DMS79 treated with DMSO at 0.1 percent for 48 hours (cell line): Measurements from ENCODE around the gene GOLGA6L10.
"Not testable (repeated sequence)": the region's sequence is repeated elsewhere in the genome, so short reads cannot be mapped to it uniquely, and the experiment has no call there.

Source experiments
- DNase-seq: peaks from one replicate; lab custom pipeline; 2025; lab: John Stamatoyannopoulos, UW

Gene GOLGA6L10, protein sequence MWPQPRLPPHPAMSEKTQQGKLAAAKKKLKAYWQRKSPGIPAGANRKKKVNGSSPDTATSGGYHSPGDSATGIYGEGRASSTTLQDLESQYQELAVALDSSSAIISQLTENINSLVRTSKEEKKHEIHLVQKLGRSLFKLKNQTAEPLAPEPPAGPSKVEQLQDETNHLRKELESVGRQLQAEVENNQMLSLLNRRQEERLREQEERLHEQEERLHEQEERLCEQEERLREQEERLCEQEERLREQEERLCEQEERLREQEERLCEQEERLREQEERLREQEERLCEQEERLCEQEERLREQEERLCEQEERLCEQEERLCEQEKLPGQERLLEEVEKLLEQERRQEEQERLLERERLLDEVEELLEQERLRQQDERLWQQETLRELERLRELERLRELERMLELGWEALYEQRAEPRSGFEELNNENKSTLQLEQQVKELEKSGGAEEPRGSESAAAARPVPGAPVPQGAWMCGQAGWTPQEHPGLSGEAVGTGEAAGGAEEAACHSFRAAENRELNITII

DNA sequence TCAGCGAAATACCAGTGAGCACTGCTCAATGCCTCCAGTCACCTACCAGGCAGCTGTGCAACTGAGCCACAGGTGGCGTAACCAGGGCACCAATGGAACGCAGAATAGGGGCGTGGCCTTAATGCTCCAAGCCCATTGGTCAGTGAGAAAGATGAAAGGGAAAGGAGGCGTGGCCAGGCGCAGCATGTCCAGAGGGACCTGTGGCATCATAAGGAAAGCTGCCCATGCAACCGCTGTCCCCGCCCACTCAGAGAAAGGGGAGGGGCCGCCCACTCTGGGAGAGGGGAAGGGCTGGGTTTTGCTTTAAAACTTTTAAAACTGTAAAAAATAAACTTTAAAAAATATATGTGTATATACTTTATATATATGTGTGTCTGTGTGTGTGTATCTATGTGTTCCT, at the start of gene GOLGA6L10:
Gene GOLGA6L10, minus strand, starts transcription at position 101 of the 400 bp plus-strand sequence. Its CDS starts 100 bp downstream, at position 1.
- DNase-seq, result not testable (repeated sequence)

GRCh38 chr15:82398785-82399184, 49.5 kb upstream of the GOLGA6L10 start:
- no peak for DNase-seq

- DNase-seq, result no peak
Measured at GRCh38 chr15:82397817-82398216, 48.5 kb upstream of the GOLGA6L10 start.

- not testable (repeated sequence) for DNase-seq
Measured at GRCh38 chr15:82395788-82396187, 46.5 kb upstream of the GOLGA6L10 start.

DNA sequence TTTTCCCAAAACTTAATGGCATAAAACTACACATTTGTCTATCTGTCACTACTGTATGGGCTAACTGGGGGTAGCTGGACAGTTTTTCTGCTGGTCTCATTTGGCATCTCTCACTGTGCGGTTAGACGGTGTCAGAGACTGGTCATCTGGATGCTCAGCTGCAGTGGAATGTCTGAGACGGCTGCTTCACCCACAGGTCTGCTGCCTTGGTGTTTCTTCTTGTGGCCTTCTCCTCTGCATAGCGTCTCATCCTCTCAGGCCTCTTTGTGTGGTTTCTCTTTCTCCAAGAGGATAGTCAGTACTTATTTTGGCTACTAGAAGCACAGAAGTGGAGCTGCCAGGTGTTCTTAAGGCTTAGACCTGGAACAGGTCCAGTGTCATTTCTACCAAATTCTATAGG, 44.4 kb upstream of the GOLGA6L10 start:
- DNase-seq, result no peak

DNA sequence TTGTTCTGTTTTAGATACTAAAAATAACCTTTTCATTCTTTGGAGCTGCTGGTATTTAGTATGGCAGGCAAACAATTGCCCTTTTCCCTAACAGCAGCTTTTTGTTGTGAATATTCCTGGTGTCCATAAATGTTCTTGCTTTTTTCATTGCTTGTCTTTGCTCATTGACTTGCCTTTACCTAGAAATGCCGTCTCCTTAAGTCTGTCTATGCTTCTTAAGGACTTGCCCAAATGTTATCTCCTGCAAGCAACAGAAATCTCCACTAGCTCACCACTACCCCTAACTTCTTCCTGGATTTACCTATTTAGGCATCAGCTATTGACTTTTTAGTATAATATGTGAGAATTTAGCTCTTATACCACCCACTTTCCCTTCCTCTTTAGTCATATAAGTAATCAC, 42.8 kb upstream of the GOLGA6L10 start:
- DNase-seq, result not testable (repeated sequence)

GRCh38 chr15:82390152-82390551, 40.9 kb upstream of the GOLGA6L10 start:
- DNase-seq, result not testable (repeated sequence)

GRCh38 chr15:82387209-82387608, 37.9 kb upstream of the GOLGA6L10 start:
- not testable (repeated sequence) for DNase-seq

DNA sequence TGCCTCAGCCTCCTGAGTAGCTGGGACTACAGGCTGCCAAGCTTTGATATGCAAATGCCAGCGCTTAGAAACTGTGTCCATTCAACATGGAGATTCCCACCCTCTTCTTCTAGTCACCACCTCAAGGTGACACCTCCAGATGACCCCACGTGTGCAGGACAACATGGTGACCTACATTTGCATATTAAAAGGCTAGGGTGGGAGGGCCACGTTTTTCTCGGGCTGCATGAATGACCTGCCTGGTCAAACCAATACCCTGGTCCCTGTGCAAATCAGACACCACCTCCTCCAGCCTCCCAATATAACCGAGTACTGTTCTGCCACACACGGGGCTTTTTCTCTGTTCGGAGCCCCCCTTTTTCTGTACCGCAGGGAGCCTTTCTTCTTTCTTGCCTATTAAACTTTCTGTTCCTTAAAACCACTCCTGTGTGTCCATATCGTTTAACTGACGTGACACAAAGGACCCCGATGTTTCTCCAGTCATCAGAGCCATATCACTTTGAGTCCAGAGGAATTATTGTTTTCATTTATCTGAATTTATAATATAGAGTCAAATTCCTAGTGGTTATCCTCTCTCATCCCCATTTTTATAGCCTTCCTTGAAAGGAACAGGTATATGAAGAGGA, 32.2 kb upstream of the GOLGA6L10 start:
- DNase-seq, result not testable (repeated sequence)

GRCh38 chr15:82379552-82379951, 30.3 kb upstream of the GOLGA6L10 start:
- not testable (repeated sequence) for DNase-seq

- not testable (repeated sequence) for DNase-seq
Measured at GRCh38 chr15:82373661-82374060, 24.4 kb upstream of the GOLGA6L10 start.

DNA sequence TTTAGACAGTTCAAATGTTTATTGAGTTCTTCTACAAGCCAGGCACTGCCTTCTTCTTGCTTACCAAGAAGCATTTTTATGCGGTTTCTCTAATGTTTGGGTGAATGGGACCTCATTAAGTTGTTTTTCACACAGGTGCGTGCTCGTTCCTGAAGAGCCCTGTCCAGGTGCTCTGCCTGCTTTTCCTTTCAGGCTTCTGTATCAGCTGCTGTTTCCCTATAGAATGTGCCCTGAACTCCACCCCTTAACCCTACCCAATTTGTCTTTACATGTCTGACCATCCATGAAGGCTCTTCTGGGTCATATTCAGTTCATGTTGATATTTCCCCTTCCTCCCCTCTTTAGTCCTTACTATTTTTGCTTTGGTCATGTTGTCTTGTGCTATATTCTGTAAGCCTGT, 22.4 kb upstream of the GOLGA6L10 start:
- no peak for DNase-seq

GRCh38 chr15:82367790-82368189, 18.5 kb upstream of the GOLGA6L10 start:
- DNase-seq, result not testable (repeated sequence)

- not testable (repeated sequence) for DNase-seq
Measured at GRCh38 chr15:82365692-82366323, 16.5 kb upstream of the GOLGA6L10 start.

GRCh38 chr15:82364548-82364947, 15.3 kb upstream of the GOLGA6L10 start:
- not testable (repeated sequence) for DNase-seq

GRCh38 chr15:82362790-82363189, 13.5 kb upstream of the GOLGA6L10 start:
- not testable (repeated sequence) for DNase-seq

- not testable (repeated sequence) for DNase-seq
Measured at GRCh38 chr15:82360618-82361017, 11.3 kb upstream of the GOLGA6L10 start.

DNA sequence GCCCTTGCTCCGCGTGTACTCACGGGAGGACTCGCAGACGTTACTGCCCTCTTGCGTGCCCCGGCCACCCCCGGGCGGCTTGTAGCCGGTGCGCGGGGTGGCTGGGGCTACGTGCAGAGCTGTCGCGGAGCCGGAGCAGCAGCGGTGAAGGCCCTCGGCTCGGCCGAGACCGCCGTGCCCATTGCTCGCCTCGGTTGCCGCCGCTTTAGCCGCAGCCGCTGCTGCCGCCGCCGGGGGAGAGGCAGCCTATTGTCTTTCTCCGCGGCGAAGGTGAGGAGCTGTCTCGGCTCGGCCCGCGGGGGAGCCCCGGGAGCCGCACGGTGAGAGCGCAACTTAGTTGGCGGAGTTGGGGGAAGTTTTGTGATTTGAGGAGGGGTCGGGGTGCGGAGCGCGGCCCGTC, 5.8 kb upstream of the GOLGA6L10 start:
- not testable (repeated sequence) for DNase-seq

GRCh38 chr15:82354546-82354945, 5.3 kb upstream of the GOLGA6L10 start:
- DNase-seq, result not testable (repeated sequence)

- not testable (repeated sequence) for DNase-seq
Measured at GRCh38 chr15:82347645-82348044, 1.6 kb downstream of the GOLGA6L10 start.

GRCh38 chr15:82345176-82345575, 4.1 kb downstream of the GOLGA6L10 start:
- DNase-seq, result not testable (repeated sequence)

DNA sequence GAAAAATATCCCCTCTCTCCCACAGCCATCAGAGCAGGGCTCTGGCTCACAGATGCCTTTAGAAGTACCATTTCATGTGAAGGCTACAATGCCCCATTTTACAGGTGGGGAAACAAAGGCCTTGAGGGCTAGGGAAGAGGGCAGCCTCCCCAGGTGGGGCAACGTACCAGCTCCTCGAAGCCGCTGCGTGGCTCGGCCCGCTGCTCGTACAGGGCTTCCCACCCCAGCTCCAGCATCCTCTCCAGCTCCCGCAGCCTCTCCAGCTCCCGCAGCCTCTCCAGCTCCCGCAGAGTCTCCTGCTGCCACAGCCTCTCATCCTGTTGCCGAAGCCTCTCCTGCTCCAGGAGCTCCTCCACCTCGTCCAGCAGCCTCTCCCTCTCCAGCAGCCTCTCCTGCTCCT, 4.9 kb downstream of the GOLGA6L10 start:
- not testable (repeated sequence) for DNase-seq
